HEK293 (cell line): ENCODE results near the gene OR10A5.

Experiments used
- CTCF ChIP-seq: fragments of 450-650 bp; formaldehyde crosslinking; IDR thresholded peaks from 2 replicates; pipeline ENCODE4 v1.5.1; 2016; ENCODE audit warnings: missing biosample characterization, missing genetic modification characterization
- HOXC10 ChIP-seq: sonication (generic); formaldehyde crosslinking; IDR thresholded peaks from 2 replicates; pipeline ENCODE4 v1.8.1; 2023; ENCODE audit warnings: mild to moderate bottlenecking, missing genetic modification reagents
- REST ChIP-seq: fragments of 450-650 bp; formaldehyde crosslinking; IDR thresholded peaks from 2 replicates; pipeline ENCODE4 v1.5.1; 2016; ENCODE audit warnings: missing biosample characterization, missing genetic modification characterization
- ZFP69B ChIP-seq: fragments of 450-650 bp; formaldehyde crosslinking; IDR thresholded peaks from 2 replicates; pipeline ENCODE4 v1.5.1; 2016; ENCODE audit warnings: missing biosample characterization, missing genetic modification characterization
- ZNF488 ChIP-seq: fragments of 450-650 bp; formaldehyde crosslinking; IDR thresholded peaks from 2 replicates; pipeline ENCODE4 v1.5.1; 2016; ENCODE audit warnings: missing biosample characterization, missing genetic modification characterization

GRCh38 chr11:6824136-6824823 is 21.2 kb upstream of the OR10A5 start:
- TF ChIP-seq CTCF, result no peak
- no peak for TF ChIP-seq REST
- no peak for TF ChIP-seq ZNF488 (tag by site-specific recombination)
- TF ChIP-seq ZFP69B (tag by site-specific recombination), result no peak
- TF ChIP-seq HOXC10 (CRISPR knock-in tag), result no peak
